Stimulated activated CD8-positive, alpha-beta memory T cell treated with anti-CD3 and anti-CD28 coated beads, Interleukin-4, amount 100 ng/mL, for 48 hours (primary cell): ENCODE results near the gene OCRL.
A peak's percentile ranks its signal among the peaks of the same experiment; 100 is the strongest.
"Not testable (repeated sequence)": the region's sequence is repeated elsewhere in the genome, so short reads cannot be mapped to it uniquely, and the experiment has no call there.

Experiments used
- DNase-seq: peaks from one replicate; pipeline ENCODE4 v3.0.0-alpha.2; 2020

Gene OCRL

DNA sequence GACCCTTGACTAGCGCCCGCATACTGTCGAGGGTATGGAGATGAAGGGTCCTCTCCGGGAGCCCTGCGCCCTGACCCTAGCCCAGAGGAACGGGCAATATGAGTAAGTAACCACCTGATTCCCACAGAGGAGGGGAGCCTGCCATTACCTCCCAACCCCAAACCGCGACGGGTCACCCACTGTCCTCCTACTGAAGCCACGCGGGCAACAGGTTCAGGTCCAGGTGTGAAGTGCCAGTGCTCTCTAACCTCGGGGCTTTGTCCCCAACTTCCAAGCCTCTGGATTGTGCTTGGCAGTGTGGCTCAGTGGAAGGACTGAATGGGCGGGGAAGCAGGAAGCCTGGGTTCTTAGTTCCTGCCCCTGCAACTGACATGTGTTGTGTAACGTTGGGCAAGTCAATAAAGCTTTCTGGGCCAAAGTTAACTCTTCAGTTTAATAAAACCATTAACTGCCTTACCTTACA, 694 bp downstream of the OCRL start:
- peak; percentile 20 for DNase-seq

DNA sequence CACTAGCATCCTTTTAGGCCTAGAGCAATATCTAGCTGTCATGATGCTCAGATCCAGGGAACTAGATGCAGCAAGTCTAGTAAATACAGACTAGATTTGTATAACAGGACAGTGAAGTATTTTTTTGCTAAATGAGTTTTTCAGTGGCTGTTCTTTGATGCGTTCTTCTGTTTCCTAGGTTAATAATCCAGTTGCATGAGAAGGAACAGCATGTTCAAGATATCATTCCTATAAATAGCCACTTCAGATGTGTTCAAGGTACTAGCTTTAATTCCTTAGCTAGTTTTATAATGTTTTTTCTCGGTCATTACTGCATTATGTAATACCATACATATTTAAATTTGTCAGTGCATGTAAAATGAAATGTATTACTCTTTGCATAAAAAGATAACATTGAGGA, 4.7 kb downstream of the OCRL start:
- no peak for DNase-seq

DNA sequence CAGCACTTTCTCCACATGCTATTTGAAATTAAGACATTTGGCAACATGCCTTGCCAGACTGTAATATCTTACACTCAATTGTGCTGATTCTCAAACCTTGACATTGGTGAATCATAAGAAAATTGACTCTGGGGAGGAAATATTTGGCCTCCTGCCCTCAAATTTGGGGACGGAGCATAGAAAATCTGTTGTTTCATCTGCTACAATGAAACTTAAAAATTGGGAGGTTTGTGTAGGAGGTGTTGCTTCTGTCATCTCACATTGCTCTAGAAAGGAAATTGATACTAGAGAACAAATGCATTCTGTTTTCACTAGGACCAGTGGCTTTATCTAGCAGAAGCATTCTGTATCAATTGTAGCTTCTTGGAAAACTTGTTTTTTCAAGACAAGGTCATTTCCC, 5.3 kb downstream of the OCRL start:
- DNase-seq = no peak

DNA sequence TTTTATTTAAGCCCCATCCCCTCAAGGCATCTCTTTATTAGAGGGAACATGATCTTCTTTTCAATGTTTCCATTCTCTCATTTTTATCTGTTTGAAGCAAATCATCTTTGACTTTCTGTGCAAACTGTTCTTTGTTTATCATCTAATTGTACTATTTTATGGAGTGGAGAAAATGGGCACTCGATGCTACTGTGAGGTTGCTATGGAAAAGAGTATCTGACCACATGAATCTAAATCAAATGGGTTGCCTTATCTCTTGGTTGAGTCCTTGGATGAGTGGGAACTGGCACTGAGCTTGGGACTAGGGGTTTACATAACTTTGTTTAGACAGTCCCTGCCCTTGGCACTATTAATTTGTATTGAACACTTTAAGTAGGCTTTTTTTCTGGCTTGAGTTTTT, 9.1 kb downstream of the OCRL start:
- no peak for DNase-seq

DNA sequence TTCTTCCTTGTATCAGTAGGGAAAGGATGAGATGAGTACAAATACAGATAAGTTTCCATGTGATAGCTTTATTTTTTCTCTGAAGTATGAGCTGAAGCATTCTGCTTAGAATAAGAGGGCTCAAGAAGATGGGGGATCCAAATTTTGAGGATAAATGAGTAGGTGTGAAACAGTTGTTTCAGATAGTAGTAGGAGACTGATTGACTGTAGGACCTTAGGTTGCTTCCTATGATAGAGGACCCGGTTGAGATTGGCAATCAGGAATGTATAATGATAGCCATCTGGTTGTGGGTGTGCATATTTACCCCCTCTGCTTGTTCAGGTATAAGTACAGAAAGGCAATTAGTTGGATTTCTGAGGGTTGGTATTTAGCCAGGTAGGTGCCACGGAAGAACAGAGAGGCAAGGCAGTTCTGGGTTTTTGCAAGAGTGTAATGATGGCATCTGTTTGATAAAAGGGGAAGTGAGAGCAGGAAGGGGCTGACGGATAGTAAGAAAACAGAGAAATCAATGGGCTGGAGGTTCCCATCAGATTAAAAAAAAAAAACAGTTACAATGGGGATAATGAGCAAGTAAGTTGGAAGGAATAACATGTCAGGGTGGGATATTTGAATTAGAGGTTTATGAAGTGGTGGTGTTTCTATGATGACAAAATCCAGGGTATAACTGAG, 13.7 kb downstream of the OCRL start:
- DNase-seq = no peak

DNA sequence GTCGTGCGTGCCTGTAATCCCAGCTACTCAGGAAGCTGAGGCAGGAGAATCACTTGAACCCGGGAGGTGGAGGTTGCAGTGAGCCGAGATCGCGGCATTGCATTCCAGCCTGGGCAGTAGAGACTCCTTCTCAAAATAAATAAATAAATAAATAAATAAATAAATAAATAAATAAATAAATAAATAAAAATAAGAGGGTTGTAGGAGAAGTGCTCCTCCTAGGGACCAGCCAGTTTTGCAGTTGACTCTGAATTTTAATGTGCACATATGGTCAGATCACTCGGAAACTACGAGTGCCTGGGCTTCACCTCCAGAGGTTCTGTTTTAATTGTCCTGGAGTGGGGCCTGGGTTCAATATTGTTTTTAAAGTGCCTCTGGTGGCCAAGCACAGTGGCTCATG, 14.8 kb downstream of the OCRL start:
- DNase-seq = not testable (repeated sequence)

DNA sequence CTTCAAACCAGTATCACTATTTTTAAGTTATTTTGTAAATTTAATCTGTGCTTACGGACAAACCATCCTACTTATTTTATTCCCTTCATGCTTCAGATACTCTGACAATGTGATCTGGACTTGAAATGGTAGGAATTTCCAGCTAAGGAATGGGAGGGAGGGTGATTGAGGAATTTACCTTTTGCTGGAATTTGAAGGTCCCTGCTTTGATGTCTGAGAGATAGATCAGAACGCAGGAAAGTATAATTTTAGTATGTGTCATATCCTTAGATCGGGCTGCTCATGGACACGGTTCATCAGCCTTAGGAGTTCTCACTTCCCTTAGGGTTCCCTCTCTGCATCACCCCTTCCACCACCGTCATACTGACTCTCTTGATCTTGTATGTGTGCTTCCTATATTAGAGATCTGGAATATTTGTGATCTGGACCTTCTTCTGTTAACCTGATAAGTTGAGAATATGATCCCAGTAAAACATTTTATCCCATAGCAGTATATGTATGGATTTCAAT, 16.8 kb downstream of the OCRL start:
- DNase-seq = no peak

DNA sequence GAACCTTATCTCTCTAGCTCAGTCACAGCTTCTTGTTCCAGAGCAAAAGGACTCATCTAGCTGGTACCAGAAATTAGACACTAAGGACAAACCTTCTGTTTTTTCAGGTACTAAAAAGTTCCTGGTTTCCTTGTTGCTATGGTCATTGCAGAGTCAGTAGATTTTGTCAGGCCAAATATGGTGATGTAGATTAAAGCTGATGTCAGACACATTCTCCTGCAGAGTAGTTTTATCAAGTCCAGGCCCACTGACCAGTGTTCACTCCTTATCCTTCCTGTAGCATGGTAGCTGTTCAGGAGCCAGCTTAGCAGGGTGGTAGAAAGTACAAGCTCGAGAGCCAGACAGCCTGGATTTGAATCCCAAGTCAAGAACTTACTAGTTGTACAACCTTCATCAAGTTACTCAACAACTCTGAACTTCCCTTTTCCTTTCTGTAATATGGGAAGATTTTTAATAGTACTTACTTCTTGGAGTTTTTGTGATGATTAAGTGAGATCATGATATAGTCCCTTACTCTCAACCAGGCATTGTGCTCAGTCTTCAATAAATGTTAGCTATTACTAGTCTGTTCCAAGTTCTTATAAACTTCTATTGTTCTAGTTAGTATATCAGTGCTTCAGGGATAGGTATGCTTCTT, 17.9 kb downstream of the OCRL start:
- no peak for DNase-seq

DNA sequence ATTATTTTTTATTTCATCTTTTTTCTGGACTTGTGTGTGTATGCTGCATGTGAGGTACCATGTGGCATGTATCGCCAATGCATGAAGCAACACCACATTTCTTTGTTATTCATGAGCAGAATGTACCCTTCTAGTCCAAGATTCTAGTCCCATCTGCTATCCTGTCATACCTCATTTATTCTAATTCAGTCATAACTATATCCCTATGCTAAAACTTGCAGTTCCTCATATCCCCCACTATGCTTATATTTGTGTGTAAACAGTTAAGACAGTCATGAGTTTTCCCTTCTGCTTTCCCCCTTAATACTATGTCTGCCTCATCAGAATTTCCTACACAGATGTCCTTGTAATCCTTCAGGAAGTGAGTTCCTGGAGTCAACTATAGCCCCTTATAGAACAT, 19.7 kb downstream of the OCRL start:
- no peak for DNase-seq

DNA sequence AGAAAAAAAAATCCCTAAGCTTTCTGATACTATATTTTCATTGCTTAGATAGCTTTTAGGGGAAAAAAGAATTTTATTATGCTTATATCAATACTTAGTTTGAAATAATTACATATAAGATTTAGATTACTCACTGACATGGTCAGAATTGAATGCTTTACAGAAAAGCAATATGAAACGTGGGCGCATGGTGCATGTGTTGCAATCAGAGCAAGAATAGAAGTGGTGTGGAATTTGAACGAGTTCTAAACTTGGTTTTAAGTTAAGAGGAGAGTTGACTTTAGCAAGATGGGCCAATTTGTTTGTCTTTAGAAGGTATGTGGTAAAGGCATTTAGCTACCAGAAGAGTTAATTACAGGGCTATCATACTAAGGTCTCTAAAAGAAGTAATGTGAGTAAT, 21.4 kb downstream of the OCRL start:
- no peak for DNase-seq

DNA sequence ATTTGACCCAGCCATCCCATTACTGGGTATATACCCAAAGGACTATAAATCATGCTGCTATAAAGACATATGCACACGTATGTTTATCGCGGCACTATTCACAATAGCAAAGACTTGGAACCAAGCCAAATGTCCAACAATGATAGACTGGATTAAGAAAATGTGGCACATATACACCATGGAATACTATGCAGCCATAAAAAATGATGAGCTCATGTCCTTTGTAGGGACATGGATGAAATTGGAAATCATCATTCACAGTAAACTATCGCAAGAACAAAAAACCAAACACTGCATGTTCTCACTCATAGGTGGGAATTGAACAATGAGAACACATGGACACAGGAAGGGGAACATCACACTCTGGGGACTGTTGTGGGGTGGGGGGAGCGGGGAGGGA, 24.3 kb downstream of the OCRL start:
- not testable (repeated sequence) for DNase-seq

DNA sequence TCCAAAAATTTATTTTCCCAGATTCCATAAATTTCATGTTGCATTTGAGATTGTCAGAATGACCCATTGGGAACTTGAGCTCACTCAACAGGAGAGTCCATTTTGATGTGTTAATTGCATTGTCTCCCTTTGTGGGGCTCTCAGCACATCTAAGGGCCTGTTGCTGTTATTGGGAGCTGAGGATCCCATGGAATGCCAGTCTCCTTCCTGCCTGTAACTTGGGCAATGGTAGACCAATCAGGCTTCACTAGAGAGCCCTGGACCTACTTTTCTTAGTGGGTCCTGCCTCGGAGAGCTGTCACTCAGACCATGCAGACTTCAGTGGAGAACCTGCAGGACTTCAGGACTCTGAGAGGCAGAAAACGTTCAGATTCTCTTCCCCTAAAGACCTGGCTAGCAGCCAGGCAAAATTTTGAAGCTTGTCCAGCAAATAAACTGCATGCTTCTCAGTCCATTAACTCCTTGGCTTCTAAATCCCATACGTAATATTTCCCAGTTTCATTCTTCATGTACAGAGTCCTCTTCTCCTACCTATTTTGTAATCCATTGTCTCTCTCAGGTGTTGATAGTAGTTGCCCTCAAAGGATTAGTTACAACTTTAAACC, 25.1 kb downstream of the OCRL start:
- no peak for DNase-seq

DNA sequence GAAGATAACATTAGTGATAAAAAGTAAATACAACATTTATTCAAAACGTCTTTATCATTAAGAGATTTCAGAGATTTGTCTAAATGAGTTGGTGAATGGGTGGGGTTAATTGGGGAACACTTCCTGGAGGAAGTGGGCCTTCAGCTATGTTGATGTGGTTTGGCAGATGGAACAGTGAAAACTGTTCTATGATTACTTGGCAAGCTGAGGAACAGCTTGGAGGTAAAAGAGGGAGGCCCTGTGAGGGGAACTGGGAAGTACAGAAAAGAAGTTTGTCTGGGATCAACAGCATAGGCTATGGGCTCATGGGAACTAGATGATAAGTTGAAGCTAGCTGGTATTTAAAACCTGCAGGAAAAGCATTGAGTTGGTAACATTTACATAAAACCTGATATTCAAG, 26.0 kb downstream of the OCRL start:
- DNase-seq = no peak

DNA sequence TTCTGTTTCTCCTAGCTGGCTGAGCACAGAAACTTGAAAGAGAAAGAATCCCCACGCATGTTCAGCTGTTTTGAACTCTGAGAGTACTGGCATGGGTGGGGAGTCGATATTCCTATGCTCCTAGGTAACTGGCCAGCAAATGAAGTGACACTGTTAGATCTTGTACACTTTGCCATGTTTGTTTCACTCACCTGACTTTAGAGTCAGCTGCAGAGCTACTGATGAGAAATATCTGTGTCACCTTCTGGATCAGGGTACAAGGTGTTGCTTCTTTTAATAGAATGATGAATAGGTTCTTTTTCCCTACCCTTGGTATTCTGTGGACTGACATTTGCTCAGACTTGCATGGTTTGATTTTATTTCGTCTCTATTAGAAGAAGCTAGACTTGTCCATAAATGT, 28.3 kb downstream of the OCRL start:
- DNase-seq = no peak

DNA sequence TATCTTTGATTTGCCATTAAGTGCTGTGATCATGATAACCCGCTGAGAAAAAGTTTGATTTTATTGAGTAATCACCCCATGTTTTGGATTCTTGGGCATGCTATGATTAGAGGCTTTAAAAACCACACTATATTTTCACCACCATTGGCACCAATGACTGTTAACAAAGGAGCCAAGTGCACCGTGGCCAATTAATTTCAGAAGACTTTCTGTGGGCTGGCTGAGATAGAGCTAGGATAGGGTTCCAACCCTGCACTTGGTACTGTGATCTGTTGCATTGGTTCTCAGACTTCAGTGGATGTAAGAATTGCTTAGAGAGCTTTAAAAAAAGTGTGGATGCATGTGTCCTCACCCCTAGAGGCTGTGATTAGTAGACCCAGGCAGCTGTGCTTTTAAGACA, 32.4 kb downstream of the OCRL start:
- no peak for DNase-seq

DNA sequence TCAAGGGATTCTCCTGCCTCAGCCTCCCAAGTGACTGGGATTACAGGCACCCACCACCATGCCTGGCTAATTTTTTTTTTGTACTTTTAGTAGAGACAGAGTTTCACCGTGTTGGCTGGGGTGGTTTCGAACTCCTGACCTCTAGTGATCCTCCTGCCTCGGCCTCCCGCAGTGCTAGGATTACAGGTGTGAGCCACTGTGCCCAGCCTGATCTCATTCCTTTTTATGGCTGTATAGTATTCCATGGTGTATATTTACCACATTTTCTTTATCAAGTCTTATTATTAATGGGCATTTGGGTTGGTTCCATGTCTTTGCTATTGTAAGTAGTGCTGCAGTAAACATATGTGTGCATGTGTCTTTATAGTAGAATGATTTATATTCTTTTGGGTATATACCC, 33.6 kb downstream of the OCRL start:
- not testable (repeated sequence) for DNase-seq

DNA sequence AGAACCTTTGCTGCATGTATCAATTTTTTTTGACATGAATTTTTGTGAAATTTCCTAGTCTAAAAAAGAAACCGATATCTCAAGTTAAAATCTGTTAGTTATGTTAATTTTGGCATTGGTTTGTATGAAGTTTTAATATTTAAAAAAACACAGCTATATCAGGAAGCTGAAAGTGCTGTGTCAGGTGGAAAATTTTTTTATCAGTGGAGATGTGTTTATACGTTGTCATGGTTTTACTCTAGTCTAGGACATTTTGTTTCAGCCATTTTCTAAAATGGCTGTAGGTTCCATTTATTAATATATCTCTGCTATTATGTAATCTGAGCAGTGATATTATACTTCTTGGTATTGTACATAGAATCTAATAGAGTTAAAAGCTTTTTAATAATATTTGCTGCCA, 34.2 kb downstream of the OCRL start:
- DNase-seq = no peak

DNA sequence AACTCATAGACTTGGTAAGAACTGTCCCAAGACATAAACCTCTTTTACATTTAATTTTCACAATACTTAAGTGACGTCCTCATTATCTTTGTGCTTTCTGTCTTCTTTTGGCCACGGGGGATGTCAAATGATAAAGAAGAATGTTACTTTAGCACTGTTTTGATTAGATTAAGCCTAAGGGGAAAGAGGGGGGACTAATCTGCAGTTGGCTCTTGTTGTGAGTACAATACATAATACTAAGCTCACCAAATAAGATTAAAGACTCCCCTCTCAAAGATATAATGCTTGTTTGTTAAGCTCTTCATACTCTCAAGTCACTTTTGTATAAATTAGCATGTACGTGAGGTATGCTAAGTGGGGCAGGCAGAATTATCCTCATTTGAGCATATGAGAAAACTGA, 36.5 kb downstream of the OCRL start:
- no peak for DNase-seq

DNA sequence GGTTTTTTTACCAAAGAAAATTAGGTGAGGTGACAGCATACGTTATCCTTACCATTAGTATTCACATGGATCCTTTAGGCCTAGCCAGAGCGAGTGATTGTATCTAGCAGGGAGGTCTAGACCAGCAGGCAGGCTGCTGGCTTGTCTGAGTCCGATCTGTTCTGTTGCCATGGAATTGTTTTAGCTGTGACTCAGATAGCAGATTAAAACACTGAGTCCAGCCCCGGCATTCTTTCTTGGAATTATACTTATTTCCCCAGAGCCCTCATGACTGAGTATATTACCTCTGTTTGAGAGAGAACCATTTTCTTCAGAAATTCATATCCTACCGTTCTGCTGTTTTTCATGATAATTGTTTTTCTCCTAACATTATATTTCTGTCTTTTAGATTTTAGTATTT, 37.4 kb downstream of the OCRL start:
- no peak for DNase-seq

DNA sequence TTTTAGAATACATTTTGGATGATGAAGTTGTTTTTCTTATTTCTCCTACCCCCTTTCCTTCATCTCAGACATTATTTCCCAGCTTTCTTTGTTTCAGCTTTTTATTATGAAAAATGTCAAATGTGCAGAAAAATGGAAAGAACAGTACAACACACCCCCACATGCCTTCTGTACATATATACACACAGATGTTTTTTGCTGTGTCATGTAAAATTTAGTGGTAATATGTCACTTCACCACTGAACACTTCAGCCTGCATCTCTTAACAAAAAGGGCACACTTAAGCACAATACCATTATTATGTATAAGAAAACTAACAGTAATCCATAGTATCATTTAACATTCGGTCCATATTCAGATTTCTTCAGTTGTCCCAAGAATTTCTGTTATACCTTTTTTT, 37.8 kb downstream of the OCRL start:
- DNase-seq = no peak

DNA sequence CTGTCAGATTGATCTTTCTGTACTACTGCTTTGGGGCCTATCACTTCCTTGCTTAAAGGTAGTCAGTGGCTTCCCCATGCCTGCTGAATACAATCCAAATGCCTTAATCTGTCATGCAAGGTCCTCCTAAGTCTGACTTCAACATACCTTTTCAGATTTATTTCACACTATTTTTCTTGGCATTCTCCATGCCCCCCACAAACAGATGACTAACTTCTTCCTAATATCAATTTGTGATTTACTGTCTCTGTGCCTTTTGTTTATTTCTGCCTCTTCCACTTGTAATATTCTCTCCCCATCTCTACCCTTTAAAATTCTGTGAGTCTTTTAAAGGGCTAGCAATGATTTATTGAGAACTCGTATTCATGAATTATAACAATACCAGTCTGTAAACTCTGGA, 41.8 kb downstream of the OCRL start:
- DNase-seq = no peak

DNA sequence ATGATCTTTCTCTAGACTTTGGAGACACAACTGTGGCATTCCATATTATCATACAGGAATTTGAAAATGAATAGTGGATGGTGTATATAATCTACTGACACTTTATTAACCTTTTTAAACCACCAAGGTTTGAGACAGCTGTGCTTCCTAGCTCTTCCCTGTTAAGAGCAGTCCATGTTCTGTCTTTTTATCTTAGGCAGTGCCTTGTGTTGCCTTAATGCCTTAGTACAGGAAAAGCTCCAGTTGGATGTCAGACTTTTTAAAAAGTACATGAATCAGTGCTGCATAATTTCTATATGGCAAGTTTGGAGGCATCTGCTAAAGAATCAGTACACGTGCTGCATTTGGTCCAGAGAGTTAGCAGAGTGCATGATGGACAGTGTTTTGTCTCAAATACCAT, 45.1 kb downstream of the OCRL start:
- no peak for DNase-seq

DNA sequence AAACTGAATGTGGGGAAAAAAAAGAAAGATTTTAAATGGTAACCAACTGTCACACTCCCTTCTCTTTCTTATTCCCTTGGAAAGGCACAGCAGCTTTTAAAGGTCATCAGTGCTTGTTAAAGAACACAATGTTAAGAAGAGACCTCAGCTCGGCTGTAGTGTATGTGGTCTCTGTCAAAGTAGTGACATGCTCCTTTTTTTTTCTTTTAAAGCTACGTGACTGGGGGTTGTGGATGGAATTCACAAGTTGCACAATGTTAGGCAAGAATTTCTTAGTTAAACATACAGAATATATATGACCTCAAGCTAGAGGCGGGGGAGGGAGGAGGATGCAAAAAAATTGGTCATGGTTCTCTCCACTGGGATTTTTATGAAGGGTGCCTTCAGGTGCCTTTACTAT, 45.6 kb downstream of the OCRL start:
- DNase-seq = no peak

DNA sequence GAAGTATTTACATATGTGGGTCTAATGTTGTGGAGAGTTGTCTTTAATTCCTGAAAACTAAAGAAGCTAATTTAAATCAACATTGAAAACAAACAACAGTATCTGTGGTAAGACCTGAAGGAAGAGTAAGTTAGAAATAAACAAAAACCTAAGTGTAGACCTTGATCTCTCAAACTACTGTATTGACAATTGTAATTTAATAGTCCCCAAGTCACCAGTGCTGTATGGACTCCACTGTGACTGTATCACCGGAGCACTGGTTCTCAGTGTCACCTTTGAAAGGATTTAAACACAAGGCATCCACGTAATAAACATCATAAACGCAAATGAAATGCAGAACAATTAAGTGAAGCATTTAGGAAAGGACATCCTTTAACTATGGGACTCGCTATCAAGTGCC, 46.4 kb downstream of the OCRL start:
- no peak for DNase-seq

DNA sequence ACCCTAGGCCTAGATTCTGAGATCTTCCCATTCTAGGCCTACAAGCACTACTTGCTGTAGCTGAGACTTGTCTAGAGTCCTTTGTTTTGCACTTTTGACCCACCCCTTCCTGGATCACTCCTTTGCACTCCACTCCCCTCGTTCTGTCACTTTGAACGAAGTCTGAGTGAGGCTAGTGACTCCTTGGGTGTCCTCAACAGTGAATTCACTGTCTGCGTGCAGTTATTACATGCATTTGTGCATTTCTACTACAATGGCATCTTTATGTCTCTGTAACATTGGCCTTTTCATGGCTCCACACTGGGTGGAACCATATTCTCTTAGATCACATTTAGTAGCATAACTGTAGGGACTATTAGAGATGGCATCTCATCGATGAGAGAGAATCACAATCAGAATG, 50.5 kb downstream of the OCRL start:
- no peak for DNase-seq
